ENCODE data around the gene ECI2.
"Not testable (repeated sequence)": the region's sequence is repeated elsewhere in the genome, so short reads cannot be mapped to it uniquely, and the experiment has no call there.

Gene ECI2

GRCh38 chr6:4138186-4138585 lies 2.8 kb upstream of the ECI2 start:
- DNase-seq: no peak

GRCh38 chr6:4136354-4136831 lies 1.0 kb upstream of the ECI2 start:
- DNase-seq: no peak

- DNase-seq: peak; percentile 96
Observed at GRCh38 chr6:4135665-4136353, 434 bp upstream of the ECI2 start.

- peak; percentile 35 for DNase-seq
Observed at GRCh38 chr6:4133941-4134838, 1.2 kb downstream of the ECI2 start.

- peak; percentile 1 for DNase-seq
Observed at GRCh38 chr6:4130357-4130987, 4.9 kb downstream of the ECI2 start.

GRCh38 chr6:4129446-4129845 lies 5.9 kb downstream of the ECI2 start:
- no peak for DNase-seq

- DNase-seq: no peak
Observed at GRCh38 chr6:4128748-4129147, 6.6 kb downstream of the ECI2 start.

GRCh38 chr6:4128072-4128471 lies 7.3 kb downstream of the ECI2 start:
- no peak for DNase-seq

- no peak for DNase-seq
Observed at GRCh38 chr6:4125933-4126864, 9.2 kb downstream of the ECI2 start.

- DNase-seq: no peak
Observed at GRCh38 chr6:4125500-4125899, 9.9 kb downstream of the ECI2 start.

- no peak for DNase-seq
Observed at GRCh38 chr6:4124351-4124750, 11.0 kb downstream of the ECI2 start.

- DNase-seq: no peak
Observed at GRCh38 chr6:4115741-4116140, 19.6 kb downstream of the ECI2 start.

- DNase-seq: no peak
Observed at GRCh38 chr6:4114123-4114522, 21.3 kb downstream of the ECI2 start.

- DNase-seq: no peak
Observed at GRCh38 chr6:4113649-4114048, 21.7 kb downstream of the ECI2 start.

- DNase-seq: no peak
Observed at GRCh38 chr6:4112366-4112765, 23.0 kb downstream of the ECI2 start.

GRCh38 chr6:4109363-4109815 lies 26.0 kb downstream of the ECI2 start:
- not testable (repeated sequence) for DNase-seq

GRCh38 chr6:4108561-4109093 lies 26.7 kb downstream of the ECI2 start:
- DNase-seq: no peak

GRCh38 chr6:4107873-4108272 lies 27.5 kb downstream of the ECI2 start:
- no peak for DNase-seq

GRCh38 chr6:4105980-4106536 lies 29.3 kb downstream of the ECI2 start:
- DNase-seq: no peak

- no peak for DNase-seq
Observed at GRCh38 chr6:4103929-4104328, 31.4 kb downstream of the ECI2 start.

GRCh38 chr6:4102687-4103244 lies 32.6 kb downstream of the ECI2 start:
- peak; percentile 86 for DNase-seq

Data from NCI-H146 (cell line).